Measurements from ENCODE around the gene SSH3. TPM values are rescaled to one million over a fixed set of nuclear protein-coding genes. Genes with fewer than 3 reads are reported as not detected.

Gene SSH3
- total and polyA plus RNA-seq, 2 of the 8 experiments (the other 6 are each of a cell fraction or from before 2014, with no cell fraction given), result 16.9 to 19.8 TPM

DNA sequence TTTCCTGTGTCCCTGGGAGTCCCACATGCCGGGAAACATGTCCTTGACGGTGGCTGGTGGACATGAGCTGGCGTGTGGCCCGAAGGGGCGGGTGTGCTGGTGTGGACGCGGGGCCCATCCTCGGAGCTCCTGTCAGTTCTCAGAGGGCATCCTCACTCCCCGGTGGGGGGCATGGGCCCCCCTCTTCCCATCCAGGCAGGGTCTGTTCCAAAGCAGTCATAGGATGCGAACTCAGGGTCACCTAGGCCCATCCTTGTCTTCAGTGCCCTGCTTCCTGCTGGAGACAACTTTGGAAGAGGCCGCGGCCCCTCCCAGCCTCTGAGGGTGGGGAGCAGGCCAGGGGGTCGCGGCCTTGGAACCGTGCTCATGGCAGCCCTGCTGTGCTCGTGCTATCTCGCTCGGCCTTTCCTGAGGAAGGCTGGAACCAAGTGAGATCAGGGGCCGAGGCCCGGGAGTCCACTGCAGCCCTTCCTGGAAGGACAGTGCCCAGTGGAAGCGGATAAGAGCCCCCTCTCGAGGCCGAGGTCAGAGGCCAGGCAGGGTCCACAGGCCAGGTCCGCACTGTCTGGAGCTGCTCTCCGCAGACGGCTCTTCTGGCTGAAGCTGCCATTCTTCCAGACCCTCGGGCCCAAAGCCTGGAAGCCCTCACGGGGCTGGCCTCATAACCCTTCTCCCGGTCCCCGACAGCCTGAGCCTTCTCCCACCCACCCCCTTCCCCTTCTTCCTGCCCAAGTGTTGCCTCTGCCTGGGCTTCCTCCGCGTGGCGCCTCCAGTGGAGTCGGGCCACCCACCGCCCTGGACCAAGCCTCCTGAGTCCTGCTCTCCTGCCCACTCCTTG, 28.3 kb upstream of the SSH3 start (continued):
- TF ChIP-seq RAD21 (IDR thresholded peaks at IDR 0.05 in 1 of 2, conservative IDR thresholded peaks at IDR 0.05 in 1 of 2; ENCODE audit: low read depth in 2 of 2, low read length in 2 of 2) (no peak), KDM1A (IDR thresholded peaks at IDR 0.05; ENCODE audit: borderline replicate concordance, low read length) (no peak), MAFK (IDR thresholded peaks at IDR 0.05; ENCODE audit: low read depth, low read length) (no peak), GTF2F1 (IDR thresholded peaks at IDR 0.05; ENCODE audit: borderline replicate concordance, low read depth, low read length) (no peak)
